ENCODE results near the gene DRGX.

DNA sequence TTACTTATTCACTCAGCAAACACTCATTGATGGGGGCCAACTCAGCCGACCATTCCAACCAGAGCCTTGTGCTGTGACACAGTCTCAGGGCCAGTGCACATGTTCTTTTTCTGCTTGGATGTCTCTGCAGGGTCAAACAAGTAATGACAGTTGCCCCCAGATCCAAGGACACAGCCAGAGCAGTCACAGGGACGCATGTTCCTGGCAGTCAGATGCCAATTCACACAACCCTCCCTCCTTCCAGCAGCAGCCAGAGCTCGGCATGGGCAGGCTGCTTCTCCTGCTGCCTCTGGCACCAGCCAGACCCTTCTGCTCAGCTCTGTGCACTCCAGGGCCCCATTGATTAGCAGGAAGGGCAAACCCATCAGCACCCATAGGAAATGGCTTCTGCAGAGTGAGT, 20.3 kb downstream of the DRGX start:
- TF ChIP-seq, protein P1, sequence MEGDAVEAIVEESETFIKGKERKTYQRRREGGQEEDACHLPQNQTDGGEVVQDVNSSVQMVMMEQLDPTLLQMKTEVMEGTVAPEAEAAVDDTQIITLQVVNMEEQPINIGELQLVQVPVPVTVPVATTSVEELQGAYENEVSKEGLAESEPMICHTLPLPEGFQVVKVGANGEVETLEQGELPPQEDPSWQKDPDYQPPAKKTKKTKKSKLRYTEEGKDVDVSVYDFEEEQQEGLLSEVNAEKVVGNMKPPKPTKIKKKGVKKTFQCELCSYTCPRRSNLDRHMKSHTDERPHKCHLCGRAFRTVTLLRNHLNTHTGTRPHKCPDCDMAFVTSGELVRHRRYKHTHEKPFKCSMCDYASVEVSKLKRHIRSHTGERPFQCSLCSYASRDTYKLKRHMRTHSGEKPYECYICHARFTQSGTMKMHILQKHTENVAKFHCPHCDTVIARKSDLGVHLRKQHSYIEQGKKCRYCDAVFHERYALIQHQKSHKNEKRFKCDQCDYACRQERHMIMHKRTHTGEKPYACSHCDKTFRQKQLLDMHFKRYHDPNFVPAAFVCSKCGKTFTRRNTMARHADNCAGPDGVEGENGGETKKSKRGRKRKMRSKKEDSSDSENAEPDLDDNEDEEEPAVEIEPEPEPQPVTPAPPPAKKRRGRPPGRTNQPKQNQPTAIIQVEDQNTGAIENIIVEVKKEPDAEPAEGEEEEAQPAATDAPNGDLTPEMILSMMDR (IDR thresholded peaks at IDR 0.05), result no peak
- no peak for TF ChIP-seq EZH2 (IDR thresholded peaks at IDR 0.05; ENCODE audit: borderline replicate concordance, insufficient read depth, low read depth, low read length, poor library complexity, severe bottlenecking)

Measured in B cell (primary cell).